GM19240 (cell line): ENCODE results near the gene DKK3.

Experiments
- DNase-seq: peaks from one replicate; pipeline ENCODE4 v3.0.0; 2011; ENCODE audit warnings: low spot score; ENCODE audit not compliant: insufficient read length

DKK3 gene

DNA sequence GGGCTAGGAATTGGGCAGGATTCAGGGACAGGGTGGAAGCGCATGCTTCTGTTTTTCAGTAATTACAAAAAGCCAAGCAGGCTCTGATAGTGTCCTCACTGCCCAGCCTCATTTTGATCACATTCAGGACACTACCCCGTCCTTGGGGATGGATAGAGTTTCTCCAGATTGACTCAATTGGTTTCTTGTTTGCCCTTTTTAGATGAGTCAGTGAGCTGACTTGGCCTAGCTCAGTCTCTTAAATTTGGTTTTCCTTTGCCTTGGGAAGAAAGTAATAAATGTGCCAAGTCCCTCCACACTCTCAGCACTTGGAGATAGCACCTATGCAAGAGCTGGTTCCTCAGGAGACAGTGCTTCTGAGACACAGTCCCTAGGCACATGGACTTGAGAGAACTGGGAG, 25.5 kb downstream of the DKK3 start:
- DNase-seq: no peak

DNA sequence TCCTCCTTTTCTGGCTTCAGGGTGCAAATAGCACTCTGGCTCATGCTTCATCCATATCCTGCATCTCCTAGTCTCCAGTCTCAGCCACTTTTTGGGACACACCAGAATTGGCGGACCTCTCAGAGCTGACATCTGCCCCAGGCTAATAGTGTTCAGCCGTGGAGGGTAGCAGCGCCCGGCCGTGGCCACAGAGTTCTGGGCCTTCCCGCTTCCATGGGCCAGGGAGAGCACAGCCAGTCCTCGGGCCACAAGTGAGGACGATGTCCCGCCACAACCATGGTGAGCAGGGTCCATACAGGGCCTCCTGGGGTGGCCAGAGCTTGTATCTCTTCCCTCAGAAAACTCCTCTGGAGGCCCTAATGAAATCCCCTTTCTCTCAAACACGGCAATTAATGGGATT, 26.0 kb downstream of the DKK3 start:
- no peak for DNase-seq

DNA sequence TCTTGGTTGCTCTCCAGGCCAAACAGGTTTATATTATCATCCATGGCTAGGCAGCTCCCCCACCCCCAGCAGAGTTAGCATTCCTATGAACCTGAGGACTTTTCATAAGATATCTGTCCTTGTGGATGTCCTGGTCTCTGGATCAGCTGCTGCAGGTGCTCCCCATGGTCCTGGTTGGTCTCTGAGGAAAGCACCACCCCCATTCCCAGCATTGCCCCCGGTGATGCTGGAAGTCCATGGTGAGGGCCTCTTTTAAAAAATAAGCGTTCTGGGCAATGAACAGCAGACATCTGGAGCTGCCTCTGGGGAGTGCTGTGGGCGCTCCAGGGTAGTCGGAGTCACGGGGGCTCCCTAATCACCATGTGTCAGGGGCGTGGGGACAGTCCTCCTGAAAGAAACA, 26.6 kb downstream of the DKK3 start:
- DNase-seq: no peak

GRCh38 chr11:11981364-11981763, 27.1 kb downstream of the DKK3 start:
- no peak for DNase-seq

- DNase-seq: no peak
Measured at GRCh38 chr11:11980841-11981308, 27.6 kb downstream of the DKK3 start.

DNA sequence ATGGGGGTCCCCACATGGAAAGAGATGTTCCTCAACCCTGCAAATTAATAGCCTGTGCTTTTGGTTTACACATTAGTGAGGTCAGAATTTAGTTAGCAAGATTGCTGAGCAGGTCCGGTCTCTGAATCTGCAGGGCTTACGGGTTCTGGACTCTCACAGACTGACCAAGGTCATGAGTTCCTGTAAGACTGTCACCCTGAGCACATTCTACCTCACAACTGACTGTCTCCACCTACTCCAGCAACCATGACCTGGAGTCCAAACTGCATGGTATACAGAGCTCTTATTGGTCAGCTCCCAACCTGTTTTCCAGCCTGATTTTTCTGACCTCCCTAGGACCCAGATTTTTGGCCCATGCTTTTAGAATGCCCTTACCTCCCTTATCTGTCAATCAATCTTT, 28.2 kb downstream of the DKK3 start:
- no peak for DNase-seq

DNA sequence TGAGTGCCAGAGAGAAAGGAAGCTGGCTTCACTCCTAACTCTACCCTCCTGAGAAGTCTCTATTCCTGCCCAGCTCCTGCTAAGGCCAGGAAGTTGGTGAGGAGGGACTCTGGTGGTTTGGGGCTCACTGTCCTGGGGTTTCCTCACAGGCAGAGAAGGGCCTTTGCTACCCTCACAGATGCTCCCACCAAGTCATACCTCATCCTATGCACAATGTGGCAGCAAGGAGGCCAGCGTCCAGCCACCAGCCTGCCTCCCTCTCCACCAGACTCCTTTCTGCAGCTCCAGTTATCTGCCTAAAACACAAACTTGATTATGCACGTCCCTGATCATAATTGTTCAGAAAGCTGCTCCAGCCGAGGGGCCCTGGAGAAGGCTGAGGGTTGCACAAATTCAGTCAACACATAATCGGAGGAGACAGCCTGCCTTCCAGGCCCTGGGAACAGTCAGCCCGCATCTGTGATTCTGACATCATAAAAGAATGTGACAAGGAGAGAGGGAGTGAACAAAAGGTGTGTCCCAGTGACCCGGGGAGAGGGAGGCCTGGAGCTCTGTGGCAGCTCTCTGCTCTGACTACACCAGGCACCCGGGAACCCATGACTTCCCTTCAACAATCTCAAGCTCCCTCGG, 28.8 kb downstream of the DKK3 start:
- DNase-seq: no peak

GRCh38 chr11:11978792-11979487, 29.5 kb downstream of the DKK3 start:
- no peak for DNase-seq

DNA sequence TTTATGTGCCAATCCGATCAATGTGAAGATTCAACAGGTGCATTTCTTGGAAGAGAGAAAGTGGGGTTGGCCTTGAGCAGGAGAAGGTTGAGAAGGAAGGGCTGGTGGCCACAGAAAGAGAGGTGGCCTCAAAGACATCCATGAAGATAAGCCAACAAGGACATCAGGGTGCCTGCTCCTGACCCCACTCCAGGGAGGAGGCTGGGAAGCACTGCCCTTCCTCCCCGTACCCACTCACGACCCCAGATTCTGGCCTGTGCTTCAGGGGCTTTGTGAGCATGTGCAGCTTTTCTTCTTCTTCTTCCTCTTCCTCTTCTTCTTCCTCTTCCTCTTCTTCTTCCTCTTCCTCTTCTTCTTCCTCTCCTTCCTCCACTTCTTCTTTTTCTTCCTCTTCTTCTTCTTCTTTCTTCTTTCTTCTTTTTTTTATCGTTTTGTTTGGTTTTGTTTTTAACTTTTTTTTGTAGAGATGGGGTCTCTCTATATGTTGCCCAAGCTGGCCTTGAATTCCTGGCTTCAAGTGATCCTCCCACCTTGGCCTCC, 30.3 kb downstream of the DKK3 start:
- DNase-seq: no peak

GRCh38 chr11:11977206-11977938, 31.1 kb downstream of the DKK3 start:
- DNase-seq: no peak

- DNase-seq: no peak
Measured at GRCh38 chr11:11976481-11977127, 31.8 kb downstream of the DKK3 start.

- DNase-seq: no peak
Measured at GRCh38 chr11:11975201-11976092, 33.0 kb downstream of the DKK3 start.

GRCh38 chr11:11973866-11974265, 34.6 kb downstream of the DKK3 start:
- no peak for DNase-seq

GRCh38 chr11:11973361-11973800, 35.0 kb downstream of the DKK3 start:
- no peak for DNase-seq

DNA sequence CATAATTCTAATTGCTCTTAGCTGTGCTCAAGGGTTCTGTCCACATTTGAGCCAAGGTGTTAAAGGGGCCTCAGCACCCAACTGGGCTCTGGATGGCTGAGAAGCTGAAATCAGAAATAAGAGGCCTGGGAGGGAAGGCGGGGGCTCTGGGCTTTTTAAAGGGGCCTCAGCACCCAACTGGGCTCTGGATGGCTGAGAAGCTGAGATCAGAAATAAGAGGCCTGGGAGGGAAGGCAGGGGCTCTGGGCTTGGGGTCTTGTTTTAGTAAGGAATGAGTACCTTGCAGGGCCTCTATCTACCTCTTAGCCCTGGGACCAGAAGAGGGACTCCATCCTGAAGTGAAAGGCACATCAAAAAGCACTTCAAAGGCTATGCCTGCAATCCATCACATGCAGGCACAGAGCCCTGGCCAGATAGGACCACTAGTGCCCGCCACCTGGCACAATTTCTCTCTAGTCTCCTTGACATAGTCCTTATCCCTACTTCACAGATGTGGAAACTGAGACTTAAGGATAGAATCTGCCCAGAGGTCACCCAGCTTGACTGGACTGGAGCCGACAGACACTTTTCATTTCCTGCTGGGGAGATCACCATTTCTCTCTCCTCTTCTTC, 35.6 kb downstream of the DKK3 start:
- DNase-seq: no peak

- DNase-seq: no peak
Measured at GRCh38 chr11:11971906-11972547, 36.4 kb downstream of the DKK3 start.

GRCh38 chr11:11970556-11970955, 37.9 kb downstream of the DKK3 start:
- no peak for DNase-seq

- DNase-seq: no peak
Measured at GRCh38 chr11:11969380-11970215, 38.8 kb downstream of the DKK3 start.
